ENCODE results near the gene FRMD5. TPM values are rescaled to one million over a fixed set of nuclear protein-coding genes. Genes with fewer than 3 reads are reported as not detected.

FRMD5 gene
- total RNA-seq, 2 donors from 2014 or later: not detected

DNA sequence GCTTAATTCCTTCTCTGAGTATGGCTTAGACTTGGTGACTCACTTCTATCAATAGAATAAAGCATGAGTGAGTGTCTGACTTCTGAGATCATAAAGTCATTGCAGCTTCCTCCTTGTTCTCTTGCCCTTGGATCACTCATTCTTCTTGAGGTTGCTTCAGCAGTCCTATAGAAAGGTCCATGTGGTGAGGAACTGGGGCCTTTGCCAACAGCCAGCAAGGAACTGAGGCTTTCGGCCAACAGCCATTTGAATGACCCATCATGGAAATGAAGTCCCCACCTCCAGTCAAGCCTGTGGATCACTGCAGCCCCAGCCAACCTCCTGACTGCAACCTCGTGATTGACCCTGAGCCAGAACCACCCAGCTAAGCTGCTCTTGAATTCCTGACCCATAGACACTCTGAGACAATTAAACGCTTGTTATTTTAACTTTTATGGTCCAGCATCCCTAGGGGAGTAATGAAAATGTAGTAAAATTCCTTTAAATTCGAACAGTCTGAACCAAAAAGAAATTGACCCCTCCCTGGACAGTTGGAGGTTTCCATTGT, 283.8 kb downstream of the FRMD5 start:
- Mint-ChIP-seq H3K9me3 (no peaks in the 10 kb centered on the region), H3K36me3 (no peaks in the 10 kb centered on the region)
- ATAC-seq: no peak

DNA sequence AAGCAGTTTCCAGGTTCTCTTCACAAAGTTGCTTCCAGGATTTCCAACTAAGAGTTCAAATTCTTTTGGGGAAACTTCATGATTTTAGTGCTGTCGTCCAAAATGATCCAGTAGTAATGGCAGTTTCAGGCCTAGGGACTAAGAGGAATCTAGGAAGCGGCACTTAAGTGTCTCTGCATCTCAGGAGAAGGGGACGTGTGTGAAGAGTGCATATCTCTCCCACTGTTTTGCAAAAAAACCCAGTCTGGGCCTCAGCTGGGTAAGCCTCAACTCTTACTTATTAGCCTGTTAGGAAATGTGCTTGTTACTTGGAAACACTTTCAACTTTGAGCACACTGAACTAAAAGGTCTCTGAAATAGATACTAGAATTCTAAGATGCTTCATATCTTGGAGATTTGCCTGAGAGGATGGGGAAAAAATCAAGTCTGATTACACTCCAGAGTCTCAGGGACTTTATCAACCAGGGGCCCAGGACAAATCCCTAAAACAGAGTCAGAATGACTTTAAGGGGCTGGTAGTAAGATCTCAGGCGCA, 286.5 kb downstream of the FRMD5 start:
- DNase-seq (ENCODE audit: low spot score) (no peak), ATAC-seq (no peak)
- Mint-ChIP-seq H3K27me3 (peaks cover 0 to 3% of the 10 kb centered on the region in 2 donors), H3K36me3 (no peaks in the 10 kb centered on the region), H3K4me3 (no peak overlapping the region), H3K9me3 (no peaks in the 10 kb centered on the region), H3K27ac (no peak overlapping the region), H3K4me1 (ENCODE audit: low read depth in 2 of 2) (peaks cover 3 to 5% of the 10 kb centered on the region in 2 donors)

More for the DNA sequence above, 283.8 kb downstream of the FRMD5 start:
- Mint-ChIP-seq H3K27me3 (peaks cover 0 to 3% of the 10 kb centered on the region in 2 donors), H3K4me1 (ENCODE audit: low read depth in 2 of 2) (no peaks in the 10 kb centered on the region), H3K4me3 (no peak overlapping the region), H3K27ac (no peak overlapping the region)
- DNase-seq (ENCODE audit: low spot score): no peak

DNA sequence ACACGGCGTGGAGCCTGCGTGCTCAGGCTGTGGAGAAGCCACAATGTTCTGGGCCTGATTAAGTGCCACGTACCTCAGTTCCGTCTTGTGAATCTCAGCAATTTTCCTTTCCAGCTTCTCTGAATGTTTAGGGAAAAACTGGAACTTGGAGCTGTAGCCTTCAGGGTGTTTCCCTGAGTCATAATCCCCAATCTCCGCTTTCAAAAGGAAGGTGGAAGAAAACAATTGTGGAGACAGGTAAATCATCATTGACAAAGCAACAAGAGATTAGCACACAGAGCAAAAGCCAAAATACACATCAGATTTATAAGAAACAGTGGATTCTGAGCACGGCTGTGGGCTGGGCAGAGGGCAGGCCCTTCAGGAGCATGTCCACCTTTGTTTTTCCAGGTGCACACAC, 289.3 kb downstream of the FRMD5 start:
- H3K4me1 Mint-ChIP-seq (ENCODE audit: low read depth in 2 of 2): peaks cover 3 to 6% of the 10 kb centered on the region in 2 donors
- H3K4me3 Mint-ChIP-seq: no peak overlapping the region
- H3K36me3 Mint-ChIP-seq: no peaks in the 10 kb centered on the region
- H3K27ac Mint-ChIP-seq: no peak overlapping the region
- no peaks in the 10 kb centered on the region for H3K27me3 Mint-ChIP-seq
- DNase-seq (ENCODE audit: low spot score) (no peak), ATAC-seq (no peak)
- H3K9me3 Mint-ChIP-seq: no peaks in the 10 kb centered on the region

DNA sequence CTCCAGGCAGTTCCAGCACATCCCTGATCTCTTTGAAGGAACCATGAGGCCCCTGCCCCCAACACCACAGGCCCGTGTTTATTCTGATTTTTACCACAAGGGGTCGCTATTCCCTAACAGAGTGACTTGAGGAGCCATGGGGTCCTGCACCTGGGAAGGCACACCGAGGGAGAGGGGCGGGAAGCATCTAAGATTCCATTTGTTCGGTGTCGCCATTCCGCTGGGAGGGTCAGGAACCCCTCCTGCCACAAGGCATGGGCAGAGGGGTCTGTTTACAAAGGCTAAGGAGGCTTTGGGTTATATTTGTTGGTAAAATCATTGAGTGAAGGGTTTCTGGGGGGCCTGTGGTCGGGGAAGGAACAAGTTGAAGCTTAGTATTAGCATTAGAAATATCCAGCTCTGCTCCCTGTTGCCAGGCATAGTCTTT, 291.2 kb downstream of the FRMD5 start:
- H3K4me1 Mint-ChIP-seq (ENCODE audit: low read depth in 2 of 2): peaks cover 3 to 6% of the 10 kb centered on the region in 2 donors

DNA sequence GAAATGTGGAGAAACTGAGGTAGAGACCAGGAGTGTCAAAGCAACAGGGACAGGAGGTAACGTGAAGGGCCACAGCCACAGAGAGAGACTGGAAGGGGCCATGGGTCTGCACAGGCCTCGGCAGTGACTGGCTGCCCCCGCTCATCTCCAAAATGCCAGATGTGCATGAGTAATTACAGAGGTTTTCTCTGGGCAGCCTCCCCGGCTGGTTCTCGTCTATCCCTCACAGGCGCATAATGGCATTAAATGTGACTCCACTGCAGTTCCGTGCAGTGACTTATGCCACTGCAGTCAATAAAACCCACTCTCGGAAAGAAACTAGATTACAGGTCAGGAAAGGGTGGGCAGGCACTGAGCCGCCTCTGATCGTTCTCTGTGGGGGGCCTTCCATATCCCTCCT, 293.6 kb downstream of the FRMD5 start:
- Mint-ChIP-seq H3K4me3 (no peak overlapping the region), H3K36me3 (no peaks in the 10 kb centered on the region), H3K4me1 (ENCODE audit: low read depth in 2 of 2) (peaks cover 3 to 6% of the 10 kb centered on the region in 2 donors), H3K27me3 (no peaks in the 10 kb centered on the region), H3K9me3 (no peaks in the 10 kb centered on the region), H3K27ac (no peak overlapping the region)
- no peak for DNase-seq (ENCODE audit: low spot score)
- no peak for ATAC-seq

More for the DNA sequence above, 291.2 kb downstream of the FRMD5 start:
- DNase-seq (ENCODE audit: low spot score) (no peak), ATAC-seq (peak; percentile 43 to 63)
- Mint-ChIP-seq H3K9me3 (no peaks in the 10 kb centered on the region), H3K4me3 (no peak overlapping the region), H3K27me3 (no peaks in the 10 kb centered on the region), H3K27ac (no peak overlapping the region), H3K36me3 (no peaks in the 10 kb centered on the region)

DNA sequence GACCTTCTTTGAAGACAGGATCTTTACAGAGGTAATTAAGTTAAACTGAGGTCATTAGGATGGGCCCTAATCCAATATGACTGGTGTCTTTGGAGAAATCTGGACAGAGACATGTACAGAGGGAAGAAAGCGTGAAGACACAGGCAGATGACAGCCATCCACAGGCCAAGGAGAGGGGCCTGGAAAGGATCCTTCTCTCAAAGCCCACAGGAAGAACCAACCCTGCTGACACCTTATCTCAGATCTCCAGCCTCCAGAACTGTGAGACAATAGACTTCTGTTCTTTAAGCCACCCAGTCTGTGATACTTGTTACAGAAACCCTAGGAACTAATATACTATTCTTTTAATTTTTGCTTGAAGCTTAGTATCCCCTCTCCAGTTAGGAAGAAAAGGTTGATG, 294.1 kb downstream of the FRMD5 start:
- ATAC-seq (no peak), DNase-seq (ENCODE audit: low spot score) (no peak)
- no peak overlapping the region for H3K27ac Mint-ChIP-seq
- no peaks in the 10 kb centered on the region for H3K27me3 Mint-ChIP-seq
- H3K36me3 Mint-ChIP-seq: no peaks in the 10 kb centered on the region
- no peaks in the 10 kb centered on the region for H3K9me3 Mint-ChIP-seq
- H3K4me3 Mint-ChIP-seq: no peak overlapping the region
- H3K4me1 Mint-ChIP-seq (ENCODE audit: low read depth in 2 of 2): peaks cover 3 to 6% of the 10 kb centered on the region in 2 donors

DNA sequence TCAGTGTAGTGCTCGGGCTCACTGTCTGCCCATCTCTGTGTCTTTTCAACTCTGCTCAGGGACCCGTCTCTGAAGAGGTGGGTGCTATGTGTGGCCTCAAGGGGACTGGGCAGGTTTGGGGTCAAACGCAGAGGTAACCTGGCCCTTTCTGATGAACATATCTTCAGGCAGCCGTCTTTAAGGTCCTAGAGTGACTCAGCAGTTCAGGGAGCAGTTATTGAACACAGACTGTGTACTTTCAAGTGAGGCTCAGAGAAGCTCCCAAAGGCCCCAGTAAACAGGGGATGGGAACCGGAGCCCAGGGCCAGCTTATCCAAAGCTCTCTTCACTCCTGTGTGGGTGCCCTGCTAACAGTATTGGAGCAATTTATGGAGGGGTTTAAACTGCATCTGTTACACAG, 295.1 kb downstream of the FRMD5 start:
- DNase-seq (ENCODE audit: low spot score): no peak
- Mint-ChIP-seq H3K27me3 (no peaks in the 10 kb centered on the region), H3K27ac (peak overlapping the region in 1 of 2 donors; percentile 35), H3K4me1 (ENCODE audit: low read depth in 2 of 2) (peaks cover 3 to 6% of the 10 kb centered on the region in 2 donors), H3K9me3 (no peaks in the 10 kb centered on the region), H3K4me3 (no peak overlapping the region), H3K36me3 (no peaks in the 10 kb centered on the region)
- no peak for ATAC-seq

DNA sequence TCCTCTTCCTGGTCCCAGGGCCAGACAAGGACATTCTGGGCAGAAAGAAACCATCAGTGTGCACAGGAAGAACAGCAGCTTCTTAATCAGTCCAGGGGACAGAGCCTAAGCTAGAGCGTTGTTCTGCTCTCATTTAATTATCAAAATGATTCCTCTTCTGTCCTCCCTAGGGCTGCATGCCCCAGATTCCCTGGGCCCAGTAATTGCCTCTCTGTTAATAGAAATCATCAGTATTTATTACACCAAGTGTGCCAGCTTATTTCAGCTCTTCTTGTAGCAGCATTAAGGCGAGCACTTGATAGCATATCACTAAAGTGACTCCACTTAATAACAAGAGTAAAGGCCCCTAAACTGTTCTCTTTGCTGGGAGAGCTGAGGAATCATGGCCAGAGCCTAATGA, 296.2 kb downstream of the FRMD5 start:
- no peak overlapping the region for H3K4me3 Mint-ChIP-seq

DNA sequence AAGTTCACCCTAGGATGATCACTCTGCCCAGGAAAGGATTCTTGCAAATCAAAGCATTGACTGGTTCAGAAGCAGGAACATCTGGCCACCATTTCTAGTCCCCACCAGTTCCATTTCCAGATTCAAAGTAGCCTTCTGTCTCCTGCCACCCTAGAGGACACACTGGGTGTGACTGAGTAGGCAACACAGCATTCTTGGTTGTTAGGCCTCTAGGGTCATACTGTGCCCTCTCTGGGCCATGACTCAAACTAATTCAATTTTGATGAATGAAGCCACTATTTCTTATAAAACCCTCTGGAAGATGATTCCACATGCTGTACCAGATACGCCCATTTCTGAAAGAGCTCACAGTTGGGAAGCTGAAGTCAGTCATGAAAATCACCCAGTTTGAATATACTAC, 298.5 kb downstream of the FRMD5 start:
- Mint-ChIP-seq H3K9me3 (no peaks in the 10 kb centered on the region), H3K36me3 (no peaks in the 10 kb centered on the region), H3K4me3 (no peak overlapping the region), H3K4me1 (ENCODE audit: low read depth in 2 of 2) (no peaks in the 10 kb centered on the region), H3K27ac (no peak overlapping the region), H3K27me3 (no peaks in the 10 kb centered on the region)
- ATAC-seq (no peak), DNase-seq (ENCODE audit: low spot score) (no peak)

More for the DNA sequence above, 296.2 kb downstream of the FRMD5 start:
- ATAC-seq (no peak), DNase-seq (ENCODE audit: low spot score) (no peak)
- H3K36me3 Mint-ChIP-seq: no peaks in the 10 kb centered on the region
- H3K27ac Mint-ChIP-seq: no peak overlapping the region
- no peaks in the 10 kb centered on the region for H3K27me3 Mint-ChIP-seq
- H3K9me3 Mint-ChIP-seq: no peaks in the 10 kb centered on the region
- H3K4me1 Mint-ChIP-seq (ENCODE audit: low read depth in 2 of 2): peaks cover 2 to 4% of the 10 kb centered on the region in 2 donors

DNA sequence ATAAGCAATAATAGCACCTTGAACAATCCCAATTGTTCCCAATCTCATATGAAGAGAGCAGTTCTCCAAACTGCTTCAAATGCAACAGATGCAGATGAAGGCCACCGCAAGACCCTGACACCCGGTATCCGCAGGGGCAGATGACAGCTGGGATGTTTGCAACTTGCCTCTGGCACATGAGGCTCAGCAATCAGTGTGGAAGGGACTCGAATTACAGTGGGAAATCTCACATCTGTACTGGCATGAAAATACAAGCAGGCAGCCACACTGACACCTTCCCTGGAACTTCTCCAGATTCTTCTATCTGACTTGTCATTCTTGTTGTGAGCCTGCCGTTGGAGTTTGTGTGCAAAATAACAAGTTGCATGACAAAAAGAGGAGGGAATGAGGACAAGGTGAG, 299.5 kb downstream of the FRMD5 start:
- Mint-ChIP-seq H3K36me3 (no peaks in the 10 kb centered on the region), H3K4me1 (ENCODE audit: low read depth in 2 of 2) (no peaks in the 10 kb centered on the region), H3K4me3 (no peak overlapping the region), H3K27me3 (no peaks in the 10 kb centered on the region), H3K27ac (no peak overlapping the region), H3K9me3 (no peaks in the 10 kb centered on the region)
- no peak for ATAC-seq
- no peak for DNase-seq (ENCODE audit: low spot score)

DNA sequence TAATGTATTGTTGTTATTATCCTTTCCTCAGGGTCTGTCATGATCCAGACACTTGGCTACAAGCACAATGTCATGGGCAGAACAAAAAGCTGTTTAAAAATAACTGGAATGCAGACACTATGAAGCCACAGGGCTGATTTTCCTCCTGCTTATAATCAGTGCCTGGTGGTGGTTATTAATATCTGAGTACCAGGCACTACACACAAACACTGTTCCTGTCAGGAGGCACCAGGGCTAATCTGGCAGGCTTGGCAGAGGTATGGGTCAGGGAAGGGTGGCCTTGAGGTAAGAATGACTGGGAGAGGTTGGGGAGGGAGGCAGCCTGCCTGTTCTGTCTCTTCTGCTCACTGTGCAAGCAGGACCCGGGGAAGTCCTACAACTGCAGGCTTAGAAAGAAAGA, 301.1 kb downstream of the FRMD5 start:
- Mint-ChIP-seq H3K27me3 (no peaks in the 10 kb centered on the region), H3K9me3 (no peaks in the 10 kb centered on the region), H3K27ac (no peak overlapping the region), H3K4me1 (ENCODE audit: low read depth in 2 of 2) (no peaks in the 10 kb centered on the region), H3K4me3 (no peak overlapping the region), H3K36me3 (no peaks in the 10 kb centered on the region)
- DNase-seq (ENCODE audit: low spot score) (no peak), ATAC-seq (no peak)

DNA sequence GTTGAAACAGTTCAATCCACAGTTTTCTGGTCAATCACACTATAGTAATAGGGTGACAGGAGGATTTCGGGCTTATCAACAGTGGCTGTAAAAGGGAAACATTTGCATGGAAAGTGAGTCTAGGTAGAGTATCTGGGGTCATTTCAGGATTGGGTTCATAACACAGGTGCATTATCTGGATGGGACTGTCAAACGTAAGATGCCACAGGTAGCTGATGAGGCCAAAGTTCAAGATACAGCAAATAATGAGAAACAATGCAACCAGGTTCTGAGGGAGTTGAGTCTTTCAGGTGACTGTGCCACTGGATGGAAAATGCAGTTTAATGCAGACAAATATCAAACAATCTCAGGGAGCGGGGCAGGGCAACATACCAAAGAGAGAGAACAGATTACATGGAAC, 306.0 kb downstream of the FRMD5 start:
- H3K27ac Mint-ChIP-seq: no peak overlapping the region
- no peaks in the 10 kb centered on the region for H3K36me3 Mint-ChIP-seq
- H3K4me3 Mint-ChIP-seq: no peak overlapping the region
- H3K9me3 Mint-ChIP-seq: no peaks in the 10 kb centered on the region
- H3K4me1 Mint-ChIP-seq (ENCODE audit: low read depth in 2 of 2): no peaks in the 10 kb centered on the region
- DNase-seq (ENCODE audit: low spot score) (no peak), ATAC-seq (no peak)
- no peaks in the 10 kb centered on the region for H3K27me3 Mint-ChIP-seq

DNA sequence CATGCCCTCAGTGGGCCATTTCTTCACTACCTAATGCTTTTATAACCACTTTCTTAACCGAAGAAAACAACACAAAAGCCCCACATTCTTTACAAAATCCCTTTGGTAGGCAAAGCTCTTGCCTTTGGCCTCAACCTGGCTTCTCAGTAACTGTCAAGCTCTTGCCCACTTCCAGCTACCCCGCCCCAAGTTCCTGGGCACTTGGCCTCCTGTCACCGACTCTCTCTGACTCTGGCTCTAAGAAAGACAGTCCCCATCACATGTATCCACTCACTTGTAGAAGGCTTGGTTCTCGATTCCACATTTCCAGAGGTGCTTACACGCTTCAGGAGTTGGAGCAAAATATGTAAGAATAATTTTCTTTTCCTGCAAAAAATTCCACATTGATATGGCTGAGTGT, 307.2 kb downstream of the FRMD5 start:
- Mint-ChIP-seq H3K4me1 (ENCODE audit: low read depth in 2 of 2) (no peaks in the 10 kb centered on the region), H3K27me3 (no peaks in the 10 kb centered on the region), H3K9me3 (no peaks in the 10 kb centered on the region), H3K36me3 (no peaks in the 10 kb centered on the region), H3K27ac (no peak overlapping the region), H3K4me3 (no peak overlapping the region)
- no peak for ATAC-seq
- no peak for DNase-seq (ENCODE audit: low spot score)

DNA sequence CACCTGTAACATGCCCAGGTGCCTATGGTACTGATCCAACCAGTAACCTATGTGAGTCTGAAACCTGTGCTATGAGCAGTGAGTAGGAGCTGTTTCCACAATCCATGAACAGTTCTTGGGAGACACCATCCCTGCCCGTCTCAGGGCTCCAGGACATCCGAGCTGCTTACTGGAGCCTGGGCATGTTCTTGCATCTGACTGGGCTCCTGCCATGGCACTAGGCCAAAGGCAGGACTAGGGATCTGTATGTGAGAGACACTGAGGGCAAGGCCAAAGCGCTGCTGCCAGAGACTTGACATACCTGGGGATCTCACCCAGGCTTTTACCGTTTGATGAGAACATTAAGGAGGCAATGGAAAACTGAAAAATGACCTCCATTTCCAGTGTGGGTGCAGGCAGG, 308.5 kb downstream of the FRMD5 start:
- Mint-ChIP-seq H3K9me3 (no peaks in the 10 kb centered on the region), H3K4me3 (no peak overlapping the region), H3K27ac (no peak overlapping the region), H3K36me3 (no peaks in the 10 kb centered on the region), H3K4me1 (ENCODE audit: low read depth in 2 of 2) (no peaks in the 10 kb centered on the region), H3K27me3 (no peaks in the 10 kb centered on the region)
- DNase-seq (ENCODE audit: low spot score) (no peak), ATAC-seq (no peak)

DNA sequence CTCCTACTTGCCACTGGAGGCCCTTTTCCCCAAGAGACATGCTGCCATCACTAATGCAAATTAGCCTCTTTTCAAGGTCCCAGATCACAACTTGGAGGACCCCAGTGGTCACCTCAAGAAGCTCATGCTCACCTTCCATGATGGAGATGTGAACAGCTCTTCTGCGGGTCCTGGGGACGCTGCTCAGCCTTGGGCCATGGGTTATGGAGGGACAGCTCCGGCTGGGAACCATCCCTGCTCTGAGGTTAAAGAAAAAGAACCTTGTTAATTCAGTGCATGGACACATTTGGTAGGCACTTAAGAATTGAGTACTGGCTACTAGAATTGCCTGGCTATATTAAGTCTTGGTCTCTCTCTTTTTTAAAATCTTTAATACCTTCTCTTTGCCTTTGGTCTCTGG, 311.5 kb downstream of the FRMD5 start:
- H3K4me3 Mint-ChIP-seq: no peak overlapping the region
- no peaks in the 10 kb centered on the region for H3K9me3 Mint-ChIP-seq
- ATAC-seq (no peak), DNase-seq (ENCODE audit: low spot score) (no peak)
- H3K36me3 Mint-ChIP-seq: no peaks in the 10 kb centered on the region
- H3K27ac Mint-ChIP-seq: no peak overlapping the region
- H3K4me1 Mint-ChIP-seq (ENCODE audit: low read depth in 2 of 2): no peaks in the 10 kb centered on the region
- H3K27me3 Mint-ChIP-seq: no peaks in the 10 kb centered on the region

Data from natural killer cell treated with Interleukin-12 subunit alpha and Interleukin-12 subunit beta and Interleukin-15 and Interleukin-18, amount 100 ng/mL, for 72 hours (primary cell).